ENCODE measurements around the gene DOCK11. TPM values are rescaled to one million over a fixed set of nuclear protein-coding genes. Genes with fewer than 3 reads are reported as not detected.

Gene DOCK11
- total RNA-seq, 3 donors from 2014 or later = 21.0 to 23.1 (median 22.0) TPM

DNA sequence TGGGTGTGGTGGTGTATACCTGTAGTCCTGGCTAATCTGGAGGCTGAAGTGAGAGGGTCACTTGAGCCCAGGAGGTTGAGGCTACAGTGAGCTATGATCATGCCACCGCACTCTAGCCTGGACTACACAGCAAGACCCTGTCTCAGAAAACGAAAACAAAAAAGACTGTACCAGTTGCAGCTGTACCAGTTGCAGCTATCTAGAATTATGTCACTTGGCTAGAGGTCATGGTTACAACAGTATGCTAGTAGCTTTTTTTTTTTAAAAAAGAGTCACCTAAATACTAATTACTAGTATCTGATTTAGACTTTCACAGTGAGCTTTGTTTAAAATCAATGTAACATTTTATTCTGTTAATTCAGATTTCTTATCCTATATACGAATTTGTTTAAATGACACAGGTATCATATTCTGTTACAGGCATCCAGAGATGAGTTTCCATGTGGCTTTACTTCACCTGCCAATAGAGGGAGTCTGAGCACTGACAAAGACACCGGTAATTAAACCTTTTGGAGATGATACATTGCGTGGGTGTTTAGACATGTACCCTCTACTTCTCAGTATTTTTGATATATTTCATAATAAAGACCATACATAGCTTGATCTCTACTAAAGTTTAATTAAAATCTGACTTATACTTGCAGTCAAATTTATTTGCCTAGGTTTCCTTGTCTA, 131.6 kb downstream of the DOCK11 start:
- no peak for ATAC-seq
- Mint-ChIP-seq H3K36me3 (ENCODE audit: insufficient read depth) (peaks cover 11% of the 10 kb centered on the region), H3K4me1 (ENCODE audit: low read depth) (no peaks in the 10 kb centered on the region), H3K27me3 (ENCODE audit: low read depth) (no peaks in the 10 kb centered on the region), H3K4me3 (no peak overlapping the region), H3K9me3 (no peaks in the 10 kb centered on the region)
- DNase-seq = no peak

DNA sequence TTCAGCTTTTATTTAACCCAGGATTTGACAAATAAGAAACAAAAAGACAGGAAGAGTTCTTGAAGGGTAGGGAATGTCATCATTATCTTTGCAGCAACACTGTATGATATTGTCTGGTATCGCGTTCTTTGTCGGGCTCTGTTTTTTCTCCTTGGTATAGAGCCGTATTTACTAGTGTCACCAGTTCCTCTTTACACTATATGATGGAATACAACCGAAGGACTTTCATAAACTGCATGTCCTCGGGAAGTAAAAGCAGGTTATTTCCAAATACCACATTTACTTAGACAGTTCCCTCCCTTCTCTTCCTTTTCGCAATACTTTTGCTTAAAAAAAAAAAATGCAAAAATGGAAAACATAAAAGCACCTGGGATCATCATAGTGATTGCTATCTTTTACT, 135.2 kb downstream of the DOCK11 start:
- ATAC-seq (no peak), DNase-seq (no peak)
- Mint-ChIP-seq H3K4me1 (ENCODE audit: low read depth) (no peaks in the 10 kb centered on the region), H3K4me3 (no peak overlapping the region), H3K9me3 (no peaks in the 10 kb centered on the region), H3K27me3 (ENCODE audit: low read depth) (no peaks in the 10 kb centered on the region), H3K36me3 (ENCODE audit: insufficient read depth) (peaks cover 17% of the 10 kb centered on the region)

DNA sequence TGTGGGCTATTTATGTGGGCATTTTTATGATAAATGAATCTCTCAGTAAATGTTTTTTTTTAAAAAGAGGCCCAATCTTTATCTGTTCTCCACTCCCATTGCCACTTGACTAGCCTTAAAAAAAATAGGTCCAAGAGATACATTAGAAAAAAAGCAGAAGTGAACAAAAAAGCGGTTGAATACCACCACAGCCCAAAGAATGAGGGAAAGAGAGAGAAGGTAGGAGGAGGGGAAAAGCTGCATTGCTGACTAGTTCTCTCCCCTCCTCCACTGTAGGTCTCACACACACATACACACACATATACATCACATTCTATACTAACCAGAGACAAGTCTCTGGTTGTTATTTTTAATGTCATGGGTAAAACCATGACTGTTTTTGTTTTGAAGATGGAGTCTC, 136.0 kb downstream of the DOCK11 start:
- ATAC-seq (no peak), DNase-seq (no peak)
- peaks cover 17% of the 10 kb centered on the region for H3K36me3 Mint-ChIP-seq (ENCODE audit: insufficient read depth)
- H3K9me3 Mint-ChIP-seq = no peaks in the 10 kb centered on the region
- no peak overlapping the region for H3K4me3 Mint-ChIP-seq
- no peaks in the 10 kb centered on the region for H3K27me3 Mint-ChIP-seq (ENCODE audit: low read depth)
- no peaks in the 10 kb centered on the region for H3K4me1 Mint-ChIP-seq (ENCODE audit: low read depth)

DNA sequence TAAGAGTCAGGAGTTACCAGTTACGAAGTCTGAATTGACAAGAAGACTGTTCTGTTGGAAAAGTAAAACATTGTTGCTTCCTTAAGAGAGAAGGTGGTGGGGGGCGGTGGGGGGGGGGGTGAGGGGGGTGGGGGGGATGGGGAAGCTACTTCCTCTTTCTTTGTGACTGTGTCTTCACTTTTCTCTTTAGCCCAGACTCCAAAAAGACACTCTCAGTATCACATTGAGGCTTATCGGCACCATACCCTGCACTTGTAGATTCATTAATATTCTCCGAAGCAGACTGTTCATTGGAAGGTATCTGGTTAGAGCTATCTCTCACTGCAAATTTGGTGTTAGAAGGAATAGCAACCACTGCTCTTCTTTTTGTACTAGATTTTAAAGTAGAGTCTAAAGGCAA, 137.2 kb downstream of the DOCK11 start:
- peaks cover 15% of the 10 kb centered on the region for H3K36me3 Mint-ChIP-seq (ENCODE audit: insufficient read depth)
- no peak for ATAC-seq
- H3K9me3 Mint-ChIP-seq = no peaks in the 10 kb centered on the region
- H3K4me1 Mint-ChIP-seq (ENCODE audit: low read depth) = no peaks in the 10 kb centered on the region
- H3K4me3 Mint-ChIP-seq = no peak overlapping the region
- no peak for DNase-seq
- H3K27me3 Mint-ChIP-seq (ENCODE audit: low read depth) = no peaks in the 10 kb centered on the region

DNA sequence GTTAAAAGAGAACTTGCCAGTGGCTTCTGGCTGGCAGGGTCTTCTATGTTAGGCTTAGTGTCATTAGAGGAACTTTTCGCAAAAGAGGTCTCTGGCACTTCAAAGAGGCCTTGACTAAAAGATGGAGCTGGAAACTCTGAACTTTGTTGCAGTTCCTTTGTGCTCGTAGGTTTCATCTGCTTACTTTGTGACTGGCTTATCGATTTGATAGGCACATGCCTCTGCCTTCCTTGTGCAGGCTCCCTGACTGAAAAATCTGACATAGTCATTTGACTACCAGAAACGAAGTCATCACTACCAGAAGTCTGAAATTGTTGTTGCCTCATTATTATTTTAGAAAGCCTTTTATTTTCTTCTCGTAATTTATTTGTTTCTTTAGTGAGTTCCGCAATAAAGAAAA, 137.9 kb downstream of the DOCK11 start:
- Mint-ChIP-seq H3K4me1 (ENCODE audit: low read depth) (no peaks in the 10 kb centered on the region), H3K4me3 (no peak overlapping the region), H3K9me3 (no peaks in the 10 kb centered on the region), H3K36me3 (ENCODE audit: insufficient read depth) (peaks cover 15% of the 10 kb centered on the region), H3K27me3 (ENCODE audit: low read depth) (no peaks in the 10 kb centered on the region)
- ATAC-seq = peak; percentile 30 to 43
- no peak for DNase-seq

DNA sequence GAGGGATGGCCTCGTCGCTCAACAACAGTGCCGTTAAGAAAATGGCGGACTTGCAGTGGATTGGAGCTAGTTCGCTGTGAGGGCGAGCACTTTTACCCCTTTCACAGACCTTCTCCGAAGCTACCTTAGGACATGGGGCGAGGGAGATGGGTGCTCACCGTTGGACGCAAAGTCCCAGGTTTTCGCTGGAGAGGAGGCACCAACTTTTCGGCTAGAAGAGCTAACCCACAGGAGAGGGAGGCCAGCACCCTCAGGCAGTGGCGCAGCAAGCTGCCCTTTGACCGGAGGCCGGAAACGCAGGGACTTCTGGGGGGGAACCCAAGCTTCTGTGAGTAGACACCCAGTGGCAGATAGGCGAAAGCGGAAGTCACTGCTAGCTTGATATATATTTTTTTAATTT, 138.7 kb downstream of the DOCK11 start:
- Mint-ChIP-seq H3K27me3 (ENCODE audit: low read depth) (no peaks in the 10 kb centered on the region), H3K4me1 (ENCODE audit: low read depth) (no peaks in the 10 kb centered on the region), H3K4me3 (no peak overlapping the region), H3K36me3 (ENCODE audit: insufficient read depth) (peaks cover 15% of the 10 kb centered on the region), H3K9me3 (no peaks in the 10 kb centered on the region)
- DNase-seq (no peak), ATAC-seq (no peak)

DNA sequence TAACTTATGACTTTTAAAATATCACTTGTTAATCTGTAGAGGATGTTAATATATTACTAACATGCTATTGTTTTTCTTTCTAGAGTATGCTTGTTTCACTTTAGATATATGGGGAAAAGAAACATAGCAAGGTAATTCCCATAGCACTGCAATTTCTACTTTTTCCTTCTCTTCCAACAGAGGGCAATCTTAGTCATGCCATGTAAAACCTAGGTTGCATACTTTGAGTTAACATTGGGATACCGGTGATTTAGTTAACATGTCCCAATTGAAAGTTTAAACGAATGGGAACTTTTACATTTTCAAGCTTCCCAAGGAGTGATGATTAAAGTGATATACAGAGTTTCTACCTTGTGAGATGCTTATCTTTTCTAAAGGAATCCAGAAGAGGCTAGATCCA, 142.4 kb downstream of the DOCK11 start:
- H3K9me3 Mint-ChIP-seq = no peaks in the 10 kb centered on the region

DNA sequence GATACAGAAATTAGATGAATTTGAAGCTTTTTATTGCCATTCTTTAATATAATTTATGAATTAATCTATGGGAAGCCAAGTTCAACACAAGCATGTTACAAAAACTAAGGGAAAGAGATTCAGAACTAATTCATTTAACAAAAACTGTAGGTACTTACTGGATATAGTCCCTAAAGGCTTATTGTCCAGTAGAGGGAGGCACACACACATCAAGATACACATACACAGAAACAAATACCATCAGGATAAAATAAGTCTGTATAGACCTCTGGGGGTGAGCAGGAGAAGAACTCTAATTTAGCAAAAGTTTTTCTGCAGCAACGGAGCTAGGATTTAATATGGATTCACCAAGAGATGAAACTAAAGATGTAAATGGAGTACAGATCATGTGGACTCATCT, 148.8 kb downstream of the DOCK11 start:
- DNase-seq = no peak
- H3K4me3 Mint-ChIP-seq = no peak overlapping the region
- no peaks in the 10 kb centered on the region for H3K27me3 Mint-ChIP-seq (ENCODE audit: low read depth)
- ATAC-seq = no peak
- H3K36me3 Mint-ChIP-seq (ENCODE audit: insufficient read depth) = peaks cover 16% of the 10 kb centered on the region
- no peaks in the 10 kb centered on the region for H3K4me1 Mint-ChIP-seq (ENCODE audit: low read depth)
- no peaks in the 10 kb centered on the region for H3K9me3 Mint-ChIP-seq

More for the DNA sequence above, 142.4 kb downstream of the DOCK11 start:
- no peak overlapping the region for H3K4me3 Mint-ChIP-seq
- DNase-seq (no peak), ATAC-seq (no peak)
- no peaks in the 10 kb centered on the region for H3K27me3 Mint-ChIP-seq (ENCODE audit: low read depth)
- H3K4me1 Mint-ChIP-seq (ENCODE audit: low read depth) = no peaks in the 10 kb centered on the region
- H3K36me3 Mint-ChIP-seq (ENCODE audit: insufficient read depth) = peaks cover 7% of the 10 kb centered on the region

DNA sequence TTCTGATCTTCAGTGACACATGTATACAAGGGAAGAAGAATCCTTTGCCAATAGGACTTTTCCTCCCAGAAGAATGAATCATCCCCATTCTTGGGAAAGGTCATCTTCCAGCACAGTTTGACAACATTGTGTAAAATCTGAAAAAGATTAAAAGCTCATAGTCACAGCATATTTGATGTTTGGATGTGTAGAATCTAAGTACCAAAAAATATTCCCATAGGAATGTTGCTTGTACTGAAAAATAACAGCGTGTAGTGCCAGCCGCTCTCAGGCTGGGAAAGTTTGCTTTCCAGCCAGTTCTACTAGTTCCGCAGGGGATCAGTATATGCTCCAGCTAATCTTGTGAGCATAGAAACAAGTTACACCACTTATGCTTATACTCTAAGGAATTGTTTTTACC, 157.1 kb downstream of the DOCK11 start:
- H3K9me3 Mint-ChIP-seq = no peaks in the 10 kb centered on the region
- H3K27me3 Mint-ChIP-seq (ENCODE audit: low read depth) = no peaks in the 10 kb centered on the region
- DNase-seq (no peak), ATAC-seq (no peak)
- no peak overlapping the region for H3K4me3 Mint-ChIP-seq
- H3K36me3 Mint-ChIP-seq (ENCODE audit: insufficient read depth) = peaks cover 19% of the 10 kb centered on the region
- H3K4me1 Mint-ChIP-seq (ENCODE audit: low read depth) = no peaks in the 10 kb centered on the region

DNA sequence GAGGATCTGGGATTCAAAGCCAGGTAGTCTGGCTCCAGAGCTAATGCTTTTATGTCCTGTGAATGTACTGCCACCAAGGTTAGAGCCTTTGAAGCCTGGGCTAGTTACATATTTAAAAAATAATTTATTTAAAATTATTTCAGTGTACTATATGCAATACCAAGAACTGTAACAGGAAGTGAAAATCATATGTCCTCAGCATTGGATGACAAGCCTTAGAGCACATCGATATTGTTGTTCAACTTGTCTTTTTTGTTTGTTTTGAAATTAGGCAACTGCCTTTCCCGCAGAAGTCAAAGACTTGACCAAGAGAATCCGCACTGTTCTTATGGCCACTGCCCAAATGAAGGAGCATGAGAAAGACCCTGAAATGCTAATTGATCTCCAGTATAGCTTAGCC, 158.7 kb downstream of the DOCK11 start:
- peaks cover 18% of the 10 kb centered on the region for H3K36me3 Mint-ChIP-seq (ENCODE audit: insufficient read depth)
- DNase-seq = no peak
- no peaks in the 10 kb centered on the region for H3K27me3 Mint-ChIP-seq (ENCODE audit: low read depth)
- no peak for ATAC-seq
- H3K4me3 Mint-ChIP-seq = no peak overlapping the region
- H3K4me1 Mint-ChIP-seq (ENCODE audit: low read depth) = no peaks in the 10 kb centered on the region
- no peaks in the 10 kb centered on the region for H3K9me3 Mint-ChIP-seq

DNA sequence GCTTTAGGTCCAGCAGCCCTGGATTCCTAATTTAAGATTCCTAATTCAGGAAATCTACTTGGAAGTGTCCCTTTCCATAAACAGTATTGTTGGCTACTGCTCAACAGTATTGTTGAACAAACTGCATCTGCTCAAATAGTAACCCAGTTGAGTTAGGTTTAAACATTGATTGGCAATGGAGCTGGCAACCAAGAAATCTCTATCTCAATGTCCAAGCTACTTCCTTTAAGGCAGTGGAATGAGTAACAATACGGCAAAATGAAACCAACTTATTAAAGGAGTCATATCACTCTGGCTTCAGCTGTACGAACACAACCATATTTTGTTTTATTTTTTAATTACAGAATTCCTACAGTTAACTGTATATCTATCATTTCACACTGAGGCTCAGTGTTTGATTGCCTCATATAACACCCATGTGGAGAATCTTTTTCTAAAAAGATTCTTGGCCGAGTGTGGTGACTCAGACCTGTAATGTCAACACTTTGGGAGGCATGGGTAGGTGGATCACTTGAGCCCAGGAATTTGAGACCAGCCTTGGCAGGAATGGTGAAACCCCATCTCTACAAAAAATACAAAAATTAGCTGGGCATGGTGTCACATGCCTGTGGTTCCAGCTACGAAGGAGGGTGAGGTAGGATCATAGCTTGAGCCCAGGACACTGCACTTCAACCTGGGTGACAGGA, 160.1 kb downstream of the DOCK11 start:
- H3K36me3 Mint-ChIP-seq (ENCODE audit: insufficient read depth) = peaks cover 21% of the 10 kb centered on the region

DNA sequence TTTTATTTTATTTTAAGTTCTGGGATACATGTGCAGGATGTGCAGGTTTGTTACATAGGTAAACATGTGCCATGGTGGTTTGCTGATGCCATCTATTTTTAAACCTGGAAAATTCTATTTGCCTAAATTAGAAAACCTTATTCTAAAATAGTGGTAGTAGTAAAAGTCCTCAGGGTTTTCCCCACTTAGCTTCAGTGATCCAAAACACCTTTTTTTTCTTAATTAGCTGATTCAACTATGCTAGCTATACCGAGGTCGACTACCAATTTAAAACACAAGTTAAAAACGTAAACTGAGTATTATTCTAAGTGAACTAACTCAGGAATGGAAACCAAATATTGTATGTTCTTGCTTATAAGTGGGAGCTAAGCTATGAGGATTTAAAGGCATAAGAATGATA, 161.8 kb downstream of the DOCK11 start:
- no peak for ATAC-seq
- H3K9me3 Mint-ChIP-seq = no peaks in the 10 kb centered on the region
- peaks cover 24% of the 10 kb centered on the region for H3K36me3 Mint-ChIP-seq (ENCODE audit: insufficient read depth)
- no peaks in the 10 kb centered on the region for H3K4me1 Mint-ChIP-seq (ENCODE audit: low read depth)
- no peak overlapping the region for H3K4me3 Mint-ChIP-seq
- DNase-seq = no peak
- no peaks in the 10 kb centered on the region for H3K27me3 Mint-ChIP-seq (ENCODE audit: low read depth)

More for the DNA sequence above, 160.1 kb downstream of the DOCK11 start:
- no peaks in the 10 kb centered on the region for H3K4me1 Mint-ChIP-seq (ENCODE audit: low read depth)
- ATAC-seq = no peak
- H3K4me3 Mint-ChIP-seq = no peak overlapping the region
- H3K27me3 Mint-ChIP-seq (ENCODE audit: low read depth) = no peaks in the 10 kb centered on the region
- DNase-seq = no peak
- no peaks in the 10 kb centered on the region for H3K9me3 Mint-ChIP-seq

DNA sequence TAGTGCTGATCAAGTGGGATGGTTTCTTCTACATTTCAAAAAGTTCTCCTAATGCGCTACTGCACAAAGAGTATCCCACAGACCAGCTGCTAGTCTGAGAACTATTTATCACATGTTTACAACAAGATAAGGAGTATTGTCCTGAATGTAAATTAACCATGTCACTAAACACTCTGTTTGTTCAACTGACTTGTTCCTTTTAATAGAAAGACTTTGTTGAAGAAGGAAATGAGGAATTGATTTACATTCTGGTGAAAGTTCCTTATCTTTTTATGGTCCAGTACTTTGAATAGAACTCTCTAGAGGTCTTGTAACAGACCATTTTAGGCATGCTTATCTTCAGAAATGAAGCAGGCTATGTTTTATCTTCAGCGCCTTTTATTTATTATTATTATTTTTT, 164.5 kb downstream of the DOCK11 start:
- no peaks in the 10 kb centered on the region for H3K9me3 Mint-ChIP-seq
- no peak overlapping the region for H3K4me3 Mint-ChIP-seq
- no peak for DNase-seq
- ATAC-seq = no peak
- peaks cover 27% of the 10 kb centered on the region for H3K36me3 Mint-ChIP-seq (ENCODE audit: insufficient read depth)
- H3K27me3 Mint-ChIP-seq (ENCODE audit: low read depth) = no peaks in the 10 kb centered on the region
- H3K4me1 Mint-ChIP-seq (ENCODE audit: low read depth) = no peaks in the 10 kb centered on the region

DNA sequence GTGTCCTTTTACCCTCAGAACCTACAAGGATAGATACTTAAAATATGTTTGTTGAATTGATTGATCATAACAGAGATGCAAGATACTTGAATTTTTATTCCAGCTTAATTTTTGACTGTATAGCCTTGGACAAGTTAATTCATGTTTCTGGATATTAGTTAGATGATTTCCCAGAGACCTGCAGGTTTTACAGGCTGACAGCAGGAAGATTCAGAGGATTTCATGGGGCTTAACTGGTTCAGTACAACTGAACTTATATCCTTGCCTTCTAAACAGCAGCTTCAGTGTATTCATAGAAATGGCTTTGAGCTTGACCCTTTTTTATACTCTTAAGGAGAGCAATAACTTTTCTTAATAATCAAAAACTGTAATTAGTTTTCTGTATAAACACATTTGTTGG, 169.6 kb downstream of the DOCK11 start:
- no peak for DNase-seq
- H3K36me3 Mint-ChIP-seq (ENCODE audit: insufficient read depth) = peaks cover 32% of the 10 kb centered on the region

DNA sequence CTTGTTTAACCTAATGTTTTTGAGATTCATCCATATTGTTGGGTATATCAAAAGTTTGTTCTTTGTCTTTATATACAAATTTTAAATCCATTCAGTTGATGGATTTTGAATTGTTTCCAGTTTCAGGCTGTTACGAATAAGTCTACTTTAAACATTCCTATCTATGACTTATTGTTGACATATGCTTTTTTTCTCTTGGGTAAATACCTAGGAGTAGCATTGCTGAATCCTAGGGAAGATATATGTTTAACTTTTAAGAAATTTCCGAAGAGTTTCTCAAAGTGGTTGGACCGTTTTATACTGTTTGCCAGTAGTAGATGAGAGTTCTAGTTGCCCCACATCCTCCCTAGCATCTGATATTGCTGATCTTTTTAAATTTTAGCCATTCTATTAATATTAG, 170.9 kb downstream of the DOCK11 start:
- H3K9me3 Mint-ChIP-seq = no peaks in the 10 kb centered on the region
- ATAC-seq (no peak), DNase-seq (no peak)
- no peaks in the 10 kb centered on the region for H3K27me3 Mint-ChIP-seq (ENCODE audit: low read depth)
- H3K36me3 Mint-ChIP-seq (ENCODE audit: insufficient read depth) = peaks cover 31% of the 10 kb centered on the region
- no peak overlapping the region for H3K4me3 Mint-ChIP-seq
- H3K4me1 Mint-ChIP-seq (ENCODE audit: low read depth) = peaks cover 2% of the 10 kb centered on the region

More for the DNA sequence above, 169.6 kb downstream of the DOCK11 start:
- no peak for ATAC-seq
- Mint-ChIP-seq H3K27me3 (ENCODE audit: low read depth) (no peaks in the 10 kb centered on the region), H3K4me1 (ENCODE audit: low read depth) (peaks cover 2% of the 10 kb centered on the region), H3K4me3 (no peak overlapping the region), H3K9me3 (no peaks in the 10 kb centered on the region)

All from activated T-cell treated with anti-CD3 and anti-CD28 coated beads, Interleukin-2, amount 50 U/mL, for 4 hours (primary cell).